GM18870 (cell line): ENCODE results near the gene DCTN1.
"Not testable (repeated sequence)": the region's sequence is repeated elsewhere in the genome, so short reads cannot be mapped to it uniquely, and the experiment has no call there.

Source experiments
- ATAC-seq: cut with Tn5 transposase; IDR thresholded peaks from one replicate; pipeline ENCODE4 v1.9.1; 2021; ENCODE audit warnings: moderate library complexity; ENCODE audit not compliant: unreplicated experiment

Gene DCTN1

DNA sequence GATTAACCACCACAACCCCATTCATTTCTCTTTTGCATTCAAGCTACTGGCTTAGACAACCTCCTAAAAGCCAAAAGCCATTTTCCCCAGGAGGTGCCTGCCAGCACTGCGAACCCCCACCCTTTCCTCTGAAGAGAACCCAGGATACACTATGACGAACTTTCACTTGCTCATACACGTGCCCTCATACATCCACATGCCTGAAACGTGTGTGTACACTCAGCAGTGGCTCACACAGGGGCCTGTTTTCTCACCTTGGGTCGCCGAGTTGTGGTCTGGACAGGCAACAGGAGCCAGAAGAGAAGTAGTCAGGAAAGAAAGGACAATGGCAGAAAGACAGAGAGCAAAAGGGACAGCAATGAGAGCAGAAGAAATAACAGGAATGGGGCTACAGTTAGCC is 7.4 kb downstream of the DCTN1 start:
- ATAC-seq = no peak

DNA sequence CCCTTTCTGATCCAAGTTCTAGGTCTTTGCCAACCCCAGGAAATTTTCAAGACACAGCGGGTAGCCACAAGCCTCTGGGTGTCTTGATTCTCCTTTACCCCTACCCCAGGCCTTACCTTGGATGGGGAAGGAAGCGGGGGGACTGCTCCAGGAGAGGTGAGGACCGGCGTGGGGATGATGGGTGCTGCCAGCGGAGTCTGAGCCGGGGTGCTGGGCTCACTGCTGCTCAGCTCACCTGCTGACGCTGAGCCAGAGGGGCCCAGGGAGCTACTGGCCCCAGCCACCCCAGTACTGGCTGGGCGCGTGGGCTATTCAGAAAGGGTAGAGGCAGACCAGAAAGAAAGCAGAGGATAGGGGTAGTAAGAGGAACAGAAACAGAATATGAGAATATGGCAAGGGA is 8.7 kb downstream of the DCTN1 start:
- no peak for ATAC-seq

DNA sequence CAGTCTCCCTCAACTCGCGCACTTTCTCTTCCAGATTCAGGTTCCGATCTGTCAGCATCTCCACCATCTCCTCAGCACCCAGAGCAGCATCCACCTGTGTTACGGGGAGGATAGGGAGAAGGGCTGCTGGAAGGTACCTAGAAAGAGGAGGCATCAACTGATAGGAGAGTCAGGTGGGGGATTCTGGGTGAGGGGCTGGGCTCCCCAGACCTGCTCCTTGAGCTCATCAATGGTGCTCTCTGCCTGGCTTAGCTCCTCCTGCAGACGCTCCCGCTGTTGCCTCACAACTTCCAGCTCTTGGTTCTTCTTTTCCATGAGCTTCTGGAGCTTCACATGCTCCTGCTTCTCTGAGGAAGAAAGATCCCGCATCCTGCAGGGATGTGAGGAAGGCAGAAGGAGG is 10.1 kb downstream of the DCTN1 start:
- ATAC-seq = no peak

DNA sequence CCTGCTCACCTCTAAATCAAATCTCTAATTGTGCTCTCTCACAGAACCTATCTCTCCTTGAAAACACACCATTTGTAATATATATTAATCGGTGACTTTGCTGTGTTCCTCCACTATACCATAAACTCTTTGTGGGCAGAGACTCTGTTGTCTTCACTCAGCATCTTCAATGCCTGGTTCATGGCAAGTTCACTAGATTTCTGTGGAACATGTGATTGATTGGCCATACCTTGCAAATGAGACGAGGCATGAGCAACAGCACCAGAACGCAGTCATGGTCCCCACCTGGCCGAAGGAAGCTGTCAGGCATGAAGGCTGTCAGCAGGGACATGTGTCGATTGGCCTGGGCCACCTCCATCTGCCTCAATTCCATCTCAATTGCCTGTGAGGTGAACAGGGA is 11.6 kb downstream of the DCTN1 start:
- ATAC-seq = no peak

DNA sequence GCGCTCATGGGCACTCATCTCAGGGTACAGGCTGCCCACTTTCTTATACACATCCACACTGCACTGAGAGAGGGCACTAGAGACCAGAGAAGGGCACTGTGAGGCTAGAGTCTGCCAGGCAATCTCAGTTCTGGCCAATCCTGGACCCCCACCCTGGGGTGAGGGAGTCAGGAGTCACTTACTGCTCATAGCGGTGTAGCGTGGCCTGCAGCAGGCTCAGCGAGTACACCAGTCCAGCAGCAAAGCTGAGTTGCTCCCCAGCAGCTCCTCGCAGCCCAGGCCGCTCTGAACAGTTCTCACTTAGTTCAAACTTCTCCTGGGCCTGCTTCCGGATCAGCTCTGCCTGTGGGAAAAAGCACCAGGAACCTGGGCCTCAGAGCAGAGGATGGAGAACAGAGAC is 12.3 kb downstream of the DCTN1 start:
- no peak for ATAC-seq

DNA sequence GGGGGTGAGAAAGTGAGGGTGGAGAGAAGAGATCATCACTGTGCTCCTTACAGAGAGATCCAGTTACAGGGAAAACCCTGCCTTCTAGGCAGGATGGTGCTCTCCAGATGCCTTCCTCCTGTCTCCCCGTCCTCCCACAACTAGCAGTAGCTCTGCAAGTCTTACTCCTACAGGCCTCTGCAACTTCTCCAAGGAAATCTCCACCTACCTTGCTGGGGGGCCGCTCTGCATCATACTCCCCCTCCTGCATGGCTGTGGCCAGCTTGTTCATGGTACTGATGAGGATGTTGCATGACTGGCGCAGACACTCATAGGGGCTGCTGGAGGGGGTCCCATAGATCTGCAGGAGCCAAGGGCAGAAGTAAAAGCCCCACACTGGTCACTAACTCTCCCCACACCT is 14.1 kb downstream of the DCTN1 start:
- no peak for ATAC-seq

DNA sequence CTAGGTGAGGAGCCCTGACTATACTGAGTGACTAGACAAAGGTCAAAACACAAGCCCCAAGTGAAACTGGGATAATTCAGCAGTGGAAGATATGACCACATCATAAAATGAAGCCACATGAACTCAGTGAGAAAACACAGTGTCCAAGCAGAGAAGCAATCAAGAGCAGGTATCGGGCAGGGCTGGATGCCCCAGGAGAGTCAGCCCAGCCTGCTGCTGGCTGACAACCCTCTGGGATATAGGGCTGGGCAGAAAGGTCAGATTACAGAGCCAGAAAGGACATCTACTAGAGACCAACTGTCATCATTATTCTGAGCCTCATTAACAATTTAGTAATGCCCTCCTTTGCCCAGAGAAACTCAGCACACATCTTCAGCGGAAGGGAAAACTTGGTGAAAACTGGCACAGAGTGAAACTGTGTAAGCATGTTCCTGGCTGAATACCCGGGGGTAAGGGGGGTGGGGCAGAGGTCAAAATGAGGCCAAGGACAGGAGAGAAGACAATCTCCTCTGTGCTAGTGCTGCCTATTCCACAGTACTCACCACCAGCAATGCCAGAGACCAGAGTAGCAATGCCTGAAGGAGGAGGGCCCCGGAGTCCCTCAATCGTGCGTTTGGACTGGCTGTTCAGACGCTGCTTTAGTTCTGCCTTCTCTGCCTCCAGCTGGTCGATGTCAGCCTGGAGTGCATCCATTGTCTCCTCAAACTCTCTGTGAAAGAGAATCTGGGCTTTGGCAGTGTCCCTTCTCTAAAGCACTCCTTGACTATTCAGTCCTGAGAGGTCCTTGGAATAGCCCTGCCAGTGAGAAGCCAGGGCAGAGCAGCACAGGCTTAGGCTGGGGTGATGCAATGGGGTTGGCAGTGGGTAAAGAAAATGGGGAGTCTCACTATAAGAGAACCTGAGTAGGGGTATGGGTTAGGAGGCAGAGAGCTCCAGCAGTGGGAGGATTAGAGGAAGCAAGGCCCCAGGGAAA is 15.3 kb downstream of the DCTN1 start:
- ATAC-seq = no peak

DNA sequence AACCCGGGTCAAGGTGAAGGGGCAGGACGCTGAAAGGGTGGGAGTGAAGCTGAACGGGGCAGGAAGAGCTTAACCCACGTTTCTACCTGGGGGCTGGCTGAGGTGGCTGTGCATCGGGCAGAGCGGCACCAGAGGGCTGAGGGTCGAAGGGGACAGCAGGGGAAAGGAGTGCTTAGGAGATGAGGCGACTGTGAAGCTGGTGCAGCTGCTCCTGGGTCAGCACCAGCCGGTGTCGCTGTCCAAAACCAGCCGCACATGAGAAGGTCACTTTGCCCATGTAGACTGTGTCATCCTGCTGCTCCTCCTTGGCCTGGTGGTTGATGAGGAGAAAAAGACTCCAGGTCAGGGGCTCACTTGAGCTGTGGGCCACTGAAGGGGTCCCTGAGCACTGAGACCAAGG is 18.8 kb downstream of the DCTN1 start:
- no peak for ATAC-seq

DNA sequence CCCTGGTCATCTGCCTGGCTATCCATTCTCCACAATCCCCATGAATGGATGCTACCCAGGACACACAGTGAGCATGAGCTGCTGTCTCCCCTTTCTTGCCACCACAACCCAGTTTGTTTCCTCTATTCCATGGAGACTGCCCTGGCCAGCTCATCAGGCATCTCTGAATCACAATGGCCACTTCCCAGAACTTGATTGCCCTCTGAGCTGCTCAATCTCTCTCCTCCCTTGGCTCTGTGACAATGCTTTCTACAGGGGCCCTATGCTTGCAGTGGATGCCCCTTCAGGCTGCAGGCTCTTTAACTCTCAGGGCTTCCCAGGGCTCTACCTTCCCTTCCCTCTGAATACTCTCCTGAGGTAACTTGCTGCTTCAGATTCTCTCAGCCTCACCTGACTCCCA is 22.5 kb downstream of the DCTN1 start:
- no peak for ATAC-seq

DNA sequence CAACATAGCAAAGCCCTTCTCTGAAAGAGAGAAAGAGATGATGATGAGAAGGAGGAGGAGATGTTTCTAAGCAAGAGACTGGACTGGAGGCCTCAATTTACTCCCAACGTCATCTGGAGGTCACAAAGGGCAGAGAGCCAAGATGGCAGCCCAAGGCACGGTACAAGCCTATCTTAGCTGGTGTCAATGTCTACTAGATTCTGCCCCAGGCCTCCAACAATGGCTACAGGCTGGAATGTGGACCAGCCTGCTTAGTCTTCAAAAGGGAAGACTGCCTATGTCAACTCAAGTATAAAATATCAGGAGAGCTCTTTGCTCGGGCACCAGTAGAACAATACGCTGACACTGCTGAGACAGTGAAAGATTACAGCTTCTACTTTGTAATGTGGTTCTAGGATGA is 30.2 kb downstream of the DCTN1 start:
- no peak for ATAC-seq

DNA sequence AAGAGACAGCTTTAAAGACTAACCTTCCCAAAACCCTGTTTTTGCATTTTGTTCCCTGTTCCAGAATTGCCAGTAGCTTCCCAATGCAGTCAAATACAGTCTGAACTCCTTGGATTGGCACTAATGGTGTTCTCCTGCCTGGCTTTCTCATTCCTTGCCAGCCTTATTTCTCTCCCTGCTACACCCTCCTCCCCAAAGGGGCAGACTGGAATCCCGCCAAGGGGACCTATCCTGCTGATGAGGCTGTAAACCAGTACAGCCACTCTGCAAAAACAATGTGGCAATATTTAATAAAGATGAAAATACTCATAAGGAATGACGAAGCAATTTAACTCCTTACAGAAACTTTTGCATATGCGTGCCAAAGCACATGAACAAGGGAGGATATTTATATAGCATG is 32.4 kb downstream of the DCTN1 start:
- ATAC-seq = no peak

DNA sequence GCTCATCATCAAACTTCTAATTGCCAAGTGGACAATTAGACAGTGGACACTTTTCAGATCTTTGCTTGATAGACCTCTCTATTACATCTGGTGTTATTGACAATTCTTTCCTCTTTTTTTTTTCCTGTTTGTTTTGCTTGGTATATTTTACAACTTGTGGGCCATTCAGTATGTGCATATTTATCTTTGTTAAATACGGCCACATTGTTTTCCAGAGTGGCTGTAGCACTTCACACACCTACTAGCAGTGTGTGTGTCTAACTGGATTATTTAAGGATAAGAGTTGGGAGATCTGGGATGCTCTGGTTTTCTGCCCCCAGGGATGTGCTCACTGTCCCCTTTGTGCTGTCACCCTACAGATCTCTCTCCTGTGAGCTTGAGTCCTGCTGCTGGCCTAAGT is 32.8 kb downstream of the DCTN1 start:
- ATAC-seq = no peak

DNA sequence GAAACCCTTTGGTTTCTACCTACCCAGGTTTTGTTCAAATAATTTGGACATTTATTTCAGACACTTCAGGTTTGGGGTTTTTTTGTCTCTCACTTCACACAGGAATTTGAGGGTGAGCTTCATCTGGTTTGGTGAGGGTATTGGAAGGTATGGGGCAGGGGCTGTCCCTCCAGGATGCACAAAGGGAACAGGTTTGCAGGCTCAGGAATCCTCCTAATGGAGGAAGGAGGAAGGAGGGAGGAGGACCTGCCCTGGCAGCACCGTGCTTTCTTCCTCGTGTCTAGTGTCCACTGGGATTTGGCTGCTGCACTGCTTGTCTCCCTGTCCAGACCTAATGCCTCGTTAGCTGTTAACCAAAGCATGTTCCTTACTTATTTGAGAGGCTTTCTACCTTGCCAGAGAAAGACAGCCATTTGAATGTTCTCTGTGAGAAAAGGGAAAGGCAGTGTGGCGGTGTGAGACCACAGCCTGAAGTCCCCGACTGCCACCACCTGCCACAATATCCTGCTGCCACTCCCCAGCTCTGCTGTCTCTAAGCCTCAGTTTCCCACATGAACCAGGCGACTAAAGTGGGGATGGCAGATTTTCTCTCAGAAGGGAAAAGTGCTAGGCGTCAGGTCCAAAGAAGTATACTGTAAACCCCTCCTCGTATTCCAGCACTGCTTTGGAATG is 34.7 kb downstream of the DCTN1 start:
- ATAC-seq = no peak

DNA sequence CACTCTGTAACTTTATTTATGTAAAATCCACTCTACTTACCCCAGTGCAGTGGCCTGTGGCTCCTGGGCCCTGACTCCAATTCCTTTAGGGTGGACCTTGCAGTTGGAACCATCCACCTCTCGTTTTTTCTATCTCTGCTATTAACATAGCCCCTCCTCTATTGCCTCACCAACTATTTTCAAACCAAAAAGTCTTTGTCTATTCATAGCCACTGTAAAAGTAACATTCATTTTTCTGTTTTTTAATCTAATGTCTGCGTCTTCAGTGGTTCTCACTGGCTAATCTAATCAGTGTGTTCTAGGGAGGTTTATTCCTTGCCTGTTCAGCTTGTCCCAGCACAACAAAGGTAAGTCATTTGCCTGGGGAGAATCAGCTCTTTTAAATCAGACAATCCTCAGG is 36.8 kb downstream of the DCTN1 start, which contains the start of gene SLC4A5:
Gene SLC4A5 (minus strand): TSS at position 101 of the 400 bp plus-strand sequence. CDS start 28,393 bp downstream, outside the sequence.
- no peak for ATAC-seq

DNA sequence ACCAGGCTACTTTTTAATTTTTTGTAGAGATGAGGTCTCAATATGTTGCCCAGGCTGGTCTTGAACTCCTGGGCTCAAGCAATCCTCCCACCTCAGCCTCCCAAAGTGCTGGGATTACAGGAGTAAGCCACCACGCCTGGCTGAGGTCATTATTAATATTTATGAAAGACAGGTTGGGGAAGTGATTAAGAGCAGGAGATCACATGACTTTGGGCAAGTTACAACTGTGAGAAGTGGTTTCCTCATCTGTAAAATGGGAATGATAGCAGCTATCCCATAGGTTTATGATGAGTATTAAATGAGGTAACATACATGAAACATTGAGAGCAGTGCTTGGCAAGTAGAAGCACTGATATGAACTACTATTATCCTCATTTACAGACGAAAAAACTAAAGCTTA is 43.9 kb downstream of the DCTN1 start:
- not testable (repeated sequence) for ATAC-seq

DNA sequence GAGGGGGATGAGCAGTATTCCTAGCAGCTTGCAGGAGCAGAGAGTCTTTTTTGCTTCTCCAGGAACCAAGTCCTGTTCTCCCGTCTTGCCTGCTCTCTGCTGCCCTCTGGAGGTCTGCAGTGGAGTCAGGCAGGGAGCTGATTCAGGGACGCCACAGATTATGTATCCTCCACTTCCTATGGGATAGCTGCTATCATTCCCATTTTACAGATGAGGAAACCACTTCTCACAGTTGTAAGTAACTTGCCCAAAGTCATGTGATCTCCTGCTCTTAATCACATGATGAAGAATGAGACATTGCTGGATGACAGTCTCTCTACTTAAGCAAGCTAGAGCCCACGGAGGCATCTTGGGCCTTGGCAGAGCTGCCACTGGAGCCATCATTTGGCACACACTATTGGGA is 45.2 kb downstream of the DCTN1 start:
- no peak for ATAC-seq

DNA sequence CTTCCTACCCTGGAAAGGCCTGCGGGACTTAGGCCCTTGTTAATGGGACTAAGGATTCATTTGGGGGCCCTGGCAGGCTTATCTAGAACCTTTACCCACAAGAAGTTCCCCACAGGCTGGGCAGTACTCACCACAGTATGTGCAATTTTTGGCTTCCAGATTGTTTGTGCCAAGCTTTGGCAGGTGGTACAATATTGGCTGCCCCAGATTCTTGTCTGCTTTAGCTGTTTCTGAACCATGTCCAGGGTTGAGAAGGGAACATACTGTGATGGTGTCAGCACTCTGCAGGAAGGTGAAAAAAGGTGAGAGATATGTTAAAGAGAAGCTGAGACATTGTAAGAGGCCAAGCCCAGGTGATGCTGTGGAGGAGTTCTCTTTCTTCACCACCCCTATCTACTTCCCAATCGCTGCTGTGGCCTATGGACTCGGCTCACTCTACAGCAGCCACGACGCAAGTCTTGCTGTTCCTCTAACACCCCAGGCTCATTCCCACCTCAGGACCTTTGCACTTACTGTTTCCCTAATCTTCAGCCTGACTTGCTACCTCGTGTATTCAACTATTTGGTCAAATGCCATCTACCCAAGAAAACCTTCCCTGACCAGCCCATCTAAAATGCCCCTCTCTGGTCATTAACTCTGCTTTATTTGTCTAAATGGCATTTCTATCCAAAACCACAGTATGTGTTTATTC is 46.1 kb downstream of the DCTN1 start:
- no peak for ATAC-seq

DNA sequence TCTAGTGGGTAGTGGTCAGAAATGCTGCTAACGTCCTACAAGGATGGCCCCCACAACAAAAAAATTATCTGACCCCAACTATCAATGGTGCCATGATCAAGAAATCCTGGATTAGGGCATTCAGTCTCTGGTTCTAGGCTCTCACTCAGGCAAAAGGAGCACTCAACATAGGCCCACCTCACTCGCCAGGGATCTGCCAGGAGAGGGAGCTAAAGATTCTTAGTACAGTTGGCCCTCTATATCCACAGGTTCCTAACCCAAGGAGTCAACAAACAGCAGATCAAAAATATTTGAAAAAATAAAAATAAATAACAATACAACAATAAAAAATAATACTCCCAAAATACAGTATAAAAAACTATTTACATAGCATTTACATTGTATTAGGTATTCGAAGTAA is 46.9 kb downstream of the DCTN1 start:
- no peak for ATAC-seq

DNA sequence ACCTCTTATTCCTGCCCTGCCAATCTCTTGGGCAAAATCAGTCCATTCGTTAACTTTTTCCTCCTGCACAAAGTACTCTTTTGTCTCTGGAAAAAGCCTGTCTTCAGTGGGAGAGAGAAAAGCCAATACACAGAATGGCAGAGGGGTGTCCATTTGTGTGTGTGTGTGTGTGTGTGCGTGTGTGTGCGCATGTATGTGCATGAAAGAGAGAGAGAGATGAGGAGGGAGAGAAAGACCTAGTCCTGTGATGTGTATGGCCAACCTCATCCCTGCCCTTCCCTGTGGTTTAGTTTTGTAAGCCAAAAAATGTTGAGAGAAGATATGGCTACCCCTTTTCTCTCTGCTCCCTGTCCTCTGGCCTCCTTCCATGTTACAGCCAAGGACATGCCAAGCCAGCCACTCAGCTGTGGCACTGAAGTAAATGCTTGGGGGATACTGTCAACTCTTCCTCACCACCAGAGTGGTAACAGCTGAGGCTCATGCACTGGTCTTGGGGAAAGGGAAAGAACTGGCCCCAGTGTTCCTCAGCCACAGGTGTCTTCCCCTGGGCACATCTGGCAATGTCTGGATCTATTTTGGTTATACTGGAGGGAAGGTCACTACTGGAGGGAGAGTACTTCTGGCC is 47.4 kb downstream of the DCTN1 start:
- ATAC-seq = no peak

DNA sequence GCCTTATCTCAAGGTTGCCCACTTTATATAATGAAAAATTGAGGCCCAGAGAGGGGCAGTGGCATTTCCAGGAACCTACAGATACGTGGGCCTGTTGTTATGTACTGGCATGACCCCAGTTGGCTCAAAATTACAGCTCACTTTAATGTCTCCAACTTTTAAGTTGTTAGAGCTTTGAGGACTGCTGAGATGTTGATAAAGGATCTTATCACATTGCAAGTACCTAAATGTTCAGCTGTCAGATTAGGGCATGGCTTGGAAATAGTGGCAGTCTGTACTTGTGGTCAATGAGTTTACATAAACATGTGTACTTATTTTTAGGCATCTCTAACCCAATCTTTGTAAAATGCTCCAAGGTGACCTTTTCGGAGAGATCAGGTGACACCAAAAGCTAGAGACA is 51.5 kb downstream of the DCTN1 start:
- no peak for ATAC-seq

DNA sequence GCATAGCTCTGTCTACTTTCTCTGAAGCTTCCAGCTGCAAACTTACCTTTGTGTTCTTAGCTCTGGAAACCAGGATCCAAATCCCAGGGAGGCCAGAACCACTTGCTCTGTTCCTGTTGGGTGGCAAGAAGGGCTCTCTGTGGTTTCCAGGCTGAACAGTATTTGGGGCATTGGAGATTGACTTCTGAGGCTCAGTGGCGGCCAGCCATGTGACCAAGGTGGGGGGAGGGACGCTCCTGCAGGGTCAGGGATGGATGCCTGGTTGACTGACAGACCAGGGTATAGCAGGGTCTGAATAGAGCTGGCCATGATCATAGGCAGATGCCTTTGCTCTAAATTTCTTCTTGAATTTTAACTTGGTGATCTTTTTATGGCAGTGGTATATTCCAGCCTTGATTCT is 52.0 kb downstream of the DCTN1 start:
- ATAC-seq = no peak
